Diencephalon (tissue), 1 donor: ENCODE results near the gene TMEM258. TPM values are rescaled to one million over a fixed set of nuclear protein-coding genes. Genes with fewer than 3 reads are reported as not detected.

ENCODE experiments used
- total RNA-seq: library from RNA; depleted of rRNA; stranded (reverse); fragments of >200 nt; gene quantifications from one replicate; pipeline ENCODE4 v1.2.3, GENCODE V29; 2014

The TMEM258 gene
- 89.0 TPM for total RNA-seq

GRCh38 chr11:61792310-61793082, at the start of gene TMEM258, which contains the start of gene FEN1:
TMEM258 (minus strand) TSS chr11:61792599; CDS start chr11:61792558, 41 bp downstream.
FEN1 (plus strand) TSS chr11:61792911; CDS start chr11:61795362, 2,451 bp downstream.

GRCh38 chr11:61827571-61828378, 35.4 kb upstream of the TMEM258 start, which contains the start of gene FADS2:
FADS2 (plus strand) TSS chr11:61828300; CDS start chr11:61828391, 91 bp downstream.

GRCh38 chr11:61816736-61817455, 24.5 kb upstream of the TMEM258 start, which contains the start of gene FADS1:
FADS1 (minus strand) TSS chr11:61817003; CDS start chr11:61816929, 74 bp downstream.

GRCh38 chr11:61752117-61752924, 40.1 kb downstream of the TMEM258 start, which contains the start of gene MYRF:
MYRF (plus strand) TSS chr11:61752636; CDS start chr11:61752745, 109 bp downstream.

Other genes starting within 250 kb of the TMEM258 start
- gene SYT7, start 211.5 kb downstream of the TMEM258 start, total RNA-seq: 71.5 TPM
- 11.3 TPM for gene DAGLA, start 112.2 kb downstream of the TMEM258 start, total RNA-seq
- 2.8 TPM for gene MYRF, start 40.0 kb downstream of the TMEM258 start, total RNA-seq
- gene FEN1, start 312 bp upstream of the TMEM258 start, total RNA-seq: 20.5 TPM
- gene FADS1, start 24.4 kb upstream of the TMEM258 start, total RNA-seq: 97.8 TPM
- gene FADS2, start 35.7 kb upstream of the TMEM258 start, total RNA-seq: 178 TPM
- gene FADS3, start 98.9 kb upstream of the TMEM258 start, total RNA-seq: 45.7 TPM
- gene RAB3IL1, start 125.0 kb upstream of the TMEM258 start, total RNA-seq: 4.4 TPM
- 1.6 TPM for gene BEST1, start 157.8 kb upstream of the TMEM258 start, total RNA-seq
- 513 TPM for gene FTH1, start 175.0 kb upstream of the TMEM258 start, total RNA-seq